ENCODE data around the gene TENM3.

DNA sequence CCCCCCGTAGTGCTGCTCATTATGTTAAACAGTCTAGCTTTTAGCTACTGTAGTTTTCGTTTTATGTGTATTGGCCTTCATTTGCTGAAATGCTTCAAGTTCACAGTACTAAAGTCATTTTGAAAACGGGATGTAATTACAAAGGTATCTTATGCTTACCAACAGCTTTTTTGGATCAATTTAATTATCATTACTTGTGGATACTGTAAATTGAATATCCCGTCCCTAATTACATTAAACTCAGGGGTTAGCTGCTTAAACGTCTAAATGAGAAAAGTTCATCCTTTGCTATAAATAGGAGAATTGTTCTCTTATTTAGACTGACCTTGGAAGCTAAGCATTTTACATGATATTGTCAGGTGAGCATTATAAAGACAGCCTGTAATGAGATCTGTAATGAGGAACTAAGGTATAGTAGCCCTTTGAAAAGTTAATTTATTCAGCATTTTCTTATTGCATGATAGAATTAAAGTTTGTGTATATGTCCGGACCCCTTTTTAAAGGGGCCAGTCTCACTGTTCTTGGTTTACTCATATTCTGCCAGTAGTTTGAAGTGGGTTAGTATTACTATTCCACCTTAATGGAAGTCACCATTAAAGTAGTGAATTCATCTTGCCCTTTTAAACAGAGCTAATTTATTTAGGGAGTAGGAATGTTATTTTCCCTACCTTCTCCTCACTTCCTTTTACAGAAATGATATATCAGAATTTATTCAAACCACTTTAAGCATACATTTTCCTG is 252.6 kb downstream of the TENM3 start:
- no peak for TF ChIP-seq CTCF (IDR thresholded peaks at IDR 0.05)
- no peak for TF ChIP-seq ZFX (IDR thresholded peaks at IDR 0.05; ENCODE audit: borderline replicate concordance)
